Neutrophil (primary cell): ENCODE measurements around the gene ZNRF4.

ENCODE experiments used
- H3K27ac ChIP-seq: fragments of 200-600 bp; sonication (generic); 2 replicates; pipeline ENCODE4 v1.5.1; 2016; ENCODE audit warnings: mild to moderate bottlenecking, moderate library complexity
- H3K27me3 ChIP-seq: fragments of 200-600 bp; sonication (generic); 2 replicates; pipeline ENCODE4 v1.6.0; 2016; ENCODE audit warnings: mild to moderate bottlenecking
- H3K36me3 ChIP-seq: fragments of 200-600 bp; sonication (generic); 2 replicates; pipeline ENCODE4 v1.5.1; 2017
- H3K4me1 ChIP-seq, 2 experiments: fragments of 200-600 bp in 1 of 2; sonication (generic) in 1 of 2; 1 replicate in 1 of 2; 2 replicates in 1 of 2; pipeline versions ENCODE4 v1.5.1 to v1.6.1; 2013 to 2016; ENCODE audit warnings: low read depth in 1 of 2, low read length in 1 of 2, mild to moderate bottlenecking in 1 of 2, moderate library complexity in 1 of 2; ENCODE audit not compliant: control insufficient read depth in 1 of 2, insufficient read depth in 1 of 2
- H3K4me3 ChIP-seq, 2 experiments: fragments of 200-600 bp in 1 of 2; sonication (generic) in 1 of 2; 1 replicate in 1 of 2; 2 replicates in 1 of 2; pipeline ENCODE4 v1.5.1; 2013 to 2016; ENCODE audit warnings: low read depth in 1 of 2, low read length in 1 of 2, mild to moderate bottlenecking in 1 of 2, moderate library complexity in 1 of 2
- H3K9me3 ChIP-seq: fragments of 200-600 bp; sonication (generic); 2 replicates; pipeline ENCODE4 v1.5.1; 2016
- CTCF ChIP-seq: fragments of 200-600 bp; sonication (generic); IDR thresholded peaks from 2 replicates; pipeline ENCODE4 v1.5.1; 2016; ENCODE audit warnings: antibody characterized with exemption

Gene ZNRF4

GRCh38 chr19:5432687-5433086 is 22.5 kb upstream of the ZNRF4 start:
- Histone ChIP-seq H3K9me3 (no peaks in the 10 kb centered on the region), H3K4me3 (no peak overlapping the region), H3K27me3 (peaks cover 41% of the 10 kb centered on the region), H3K27ac (no peak overlapping the region), H3K36me3 (no peaks in the 10 kb centered on the region), H3K4me1 (no peaks in the 10 kb centered on the region)
- TF ChIP-seq CTCF: no peak

- no peak for TF ChIP-seq CTCF
- no peaks in the 10 kb centered on the region for H3K4me1 ChIP-seq
- H3K9me3 ChIP-seq: no peaks in the 10 kb centered on the region
- H3K27me3 ChIP-seq: peaks cover 56% of the 10 kb centered on the region
- H3K27ac ChIP-seq: no peak overlapping the region
- no peak overlapping the region for H3K4me3 ChIP-seq
- no peaks in the 10 kb centered on the region for H3K36me3 ChIP-seq
Measured at GRCh38 chr19:5434351-5434917, 20.8 kb upstream of the ZNRF4 start.

- Histone ChIP-seq H3K9me3 (no peaks in the 10 kb centered on the region), H3K4me3 (no peak overlapping the region), H3K27ac (no peak overlapping the region), H3K27me3 (peaks cover 59% of the 10 kb centered on the region), H3K4me1 (no peaks in the 10 kb centered on the region), H3K36me3 (no peaks in the 10 kb centered on the region)
- no peak for TF ChIP-seq CTCF
Measured at GRCh38 chr19:5434970-5435641, 20.1 kb upstream of the ZNRF4 start.

- Histone ChIP-seq H3K4me3 (no peak overlapping the region), H3K27me3 (peaks cover 59% of the 10 kb centered on the region), H3K27ac (no peak overlapping the region), H3K4me1 (no peaks in the 10 kb centered on the region), H3K36me3 (no peaks in the 10 kb centered on the region), H3K9me3 (no peaks in the 10 kb centered on the region)
- no peak for TF ChIP-seq CTCF
Measured at GRCh38 chr19:5435642-5436017, 19.6 kb upstream of the ZNRF4 start.

GRCh38 chr19:5436106-5436947 is 18.9 kb upstream of the ZNRF4 start:
- no peaks in the 10 kb centered on the region for H3K36me3 ChIP-seq
- peaks cover 59% of the 10 kb centered on the region for H3K27me3 ChIP-seq
- no peak for TF ChIP-seq CTCF
- no peak overlapping the region for H3K27ac ChIP-seq
- no peaks in the 10 kb centered on the region for H3K9me3 ChIP-seq
- H3K4me3 ChIP-seq: no peak overlapping the region
- H3K4me1 ChIP-seq: no peaks in the 10 kb centered on the region
